HCT116 (cell line): ENCODE data around the gene ACBD3.

Experiments
- CEBPB ChIP-seq: IDR thresholded peaks from 2 replicates; pipeline ENCODE4 v1.6.1; 2012; ENCODE audit warnings: low read depth
- EGR1 ChIP-seq: IDR thresholded peaks from 2 replicates; pipeline ENCODE4 v1.6.1; 2012; ENCODE audit warnings: low read depth
- EZH2 ChIP-seq: fragments of 200-600 bp; sonication (generic); IDR thresholded peaks from 2 replicates; pipeline ENCODE4 v1.6.1; 2017; ENCODE audit warnings: antibody characterized with exemption, mixed run types
- EZH2phosphoT487 ChIP-seq: fragments of 200-600 bp; IDR thresholded peaks from 2 replicates; pipeline ENCODE4 v1.6.1; 2018; ENCODE audit warnings: antibody characterized with exemption, borderline replicate concordance
- JUND ChIP-seq: IDR thresholded peaks from 2 replicates; pipeline ENCODE4 v1.6.1; 2012
- POLR2A ChIP-seq: IDR thresholded peaks from 2 replicates; pipeline ENCODE4 v1.7.0; 2011; ENCODE audit warnings: borderline replicate concordance; ENCODE audit not compliant: insufficient read depth, insufficient read length; ENCODE audit errors: extremely low read depth
- POLR2AphosphoS5 ChIP-seq: IDR thresholded peaks from 2 replicates; pipeline ENCODE4 v1.6.1; 2011; ENCODE audit warnings: mild to moderate bottlenecking, low read depth, low read length, moderate library complexity
- RAD21 ChIP-seq: IDR thresholded peaks from 2 replicates; pipeline ENCODE4 v1.6.1; 2012; ENCODE audit warnings: low read depth, mild to moderate bottlenecking
- SIN3A ChIP-seq: IDR thresholded peaks from 2 replicates; pipeline ENCODE4 v1.6.1; 2012; ENCODE audit warnings: low read depth
- YY1 ChIP-seq: IDR thresholded peaks from 2 replicates; pipeline ENCODE4 v1.6.1; 2011; ENCODE audit warnings: low read length, low read depth, moderate library complexity, mild to moderate bottlenecking; ENCODE audit not compliant: insufficient replicate concordance; ENCODE audit errors: extremely low read depth
- TF ChIP-seq, protein P1 (sequence below), 3 experiments: fragments of 200-600 bp in 1 of 3; sonication (generic) in 1 of 3; IDR thresholded peaks in 2 of 3; conservative IDR thresholded peaks in 1 of 3; 2 replicates each; pipeline ENCODE4 v1.5.1; 2012 to 2017; ENCODE audit warnings: low read depth in 2 of 3, low read length in 2 of 3, antibody characterized with exemption in 1 of 3, borderline replicate concordance in 1 of 3, control low read depth in 1 of 3, mild to moderate bottlenecking in 1 of 3, mixed read lengths in 1 of 3, mixed run types in 1 of 3, moderate library complexity in 1 of 3; ENCODE audit not compliant: insufficient read depth in 1 of 3
- TF ChIP-seq, protein P2 (sequence below): IDR thresholded peaks from 2 replicates; pipeline ENCODE4 v1.6.1; 2011; ENCODE audit warnings: mild to moderate bottlenecking, low read length, moderate library complexity; ENCODE audit not compliant: insufficient replicate concordance; ENCODE audit errors: extremely low read depth
- TF ChIP-seq, protein P3 (sequence below): IDR thresholded peaks from 2 replicates; pipeline ENCODE4 v1.6.1; 2012; ENCODE audit warnings: low read depth

DNA sequence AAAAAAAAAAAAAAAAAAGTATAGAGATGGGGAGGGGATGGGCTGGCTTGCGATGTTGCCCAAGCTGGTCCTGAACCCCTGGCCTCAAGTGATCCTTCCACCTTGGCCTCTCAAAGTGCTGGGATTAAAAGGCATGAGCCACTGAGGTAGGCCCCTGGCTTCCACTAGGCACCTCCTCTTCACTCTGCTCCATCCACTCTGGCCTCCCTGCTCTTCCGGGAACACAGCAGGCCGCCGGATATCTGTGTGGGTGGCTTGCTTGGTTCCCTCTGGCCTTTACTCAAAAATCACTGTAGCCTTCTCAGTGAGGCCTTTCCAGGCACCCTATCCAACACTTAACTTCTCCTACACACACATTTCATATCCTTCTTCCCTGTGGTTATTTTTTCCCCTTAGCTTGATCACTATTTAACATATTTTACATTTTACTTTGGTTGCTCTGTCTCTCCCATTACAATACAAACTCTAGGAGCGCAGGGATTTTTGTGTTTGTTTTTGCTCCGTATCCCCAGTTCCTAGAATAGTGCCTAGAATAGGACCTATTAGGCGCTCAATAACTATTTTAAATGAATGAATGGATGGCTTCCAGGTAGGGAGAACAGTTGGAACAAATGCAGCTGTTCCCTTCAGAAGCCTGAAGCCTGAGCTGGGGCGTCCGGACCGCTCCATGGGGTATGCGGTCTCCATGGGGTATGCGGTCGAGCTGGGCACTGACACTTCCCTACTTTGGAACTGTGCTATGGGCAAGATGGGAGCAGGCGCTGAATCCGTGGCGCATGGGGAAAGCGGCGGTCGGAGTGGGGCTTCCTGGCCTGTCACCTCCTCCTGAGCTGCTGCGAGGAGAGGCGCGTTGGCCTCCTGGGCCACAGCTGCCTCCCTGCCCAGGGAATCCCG is 77.4 kb downstream of the ACBD3 start:
- TF ChIP-seq, protein P1, sequence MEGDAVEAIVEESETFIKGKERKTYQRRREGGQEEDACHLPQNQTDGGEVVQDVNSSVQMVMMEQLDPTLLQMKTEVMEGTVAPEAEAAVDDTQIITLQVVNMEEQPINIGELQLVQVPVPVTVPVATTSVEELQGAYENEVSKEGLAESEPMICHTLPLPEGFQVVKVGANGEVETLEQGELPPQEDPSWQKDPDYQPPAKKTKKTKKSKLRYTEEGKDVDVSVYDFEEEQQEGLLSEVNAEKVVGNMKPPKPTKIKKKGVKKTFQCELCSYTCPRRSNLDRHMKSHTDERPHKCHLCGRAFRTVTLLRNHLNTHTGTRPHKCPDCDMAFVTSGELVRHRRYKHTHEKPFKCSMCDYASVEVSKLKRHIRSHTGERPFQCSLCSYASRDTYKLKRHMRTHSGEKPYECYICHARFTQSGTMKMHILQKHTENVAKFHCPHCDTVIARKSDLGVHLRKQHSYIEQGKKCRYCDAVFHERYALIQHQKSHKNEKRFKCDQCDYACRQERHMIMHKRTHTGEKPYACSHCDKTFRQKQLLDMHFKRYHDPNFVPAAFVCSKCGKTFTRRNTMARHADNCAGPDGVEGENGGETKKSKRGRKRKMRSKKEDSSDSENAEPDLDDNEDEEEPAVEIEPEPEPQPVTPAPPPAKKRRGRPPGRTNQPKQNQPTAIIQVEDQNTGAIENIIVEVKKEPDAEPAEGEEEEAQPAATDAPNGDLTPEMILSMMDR (IDR thresholded peaks at IDR 0.05 in 2 of 3, conservative IDR thresholded peaks at IDR 0.05 in 1 of 3; ENCODE audit: borderline replicate concordance in 1 of 3, insufficient read depth in 1 of 3, low read depth in 2 of 3, low read length in 2 of 3), result no peak
- TF ChIP-seq RAD21 (no peak), EZH2phosphoT487 (no peak), SIN3A (no peak), JUND (no peak), POLR2A (no peak), EZH2 (no peak), EGR1 (no peak), POLR2AphosphoS5 (no peak), CEBPB (no peak), YY1 (no peak)
- TF ChIP-seq, protein P2, sequence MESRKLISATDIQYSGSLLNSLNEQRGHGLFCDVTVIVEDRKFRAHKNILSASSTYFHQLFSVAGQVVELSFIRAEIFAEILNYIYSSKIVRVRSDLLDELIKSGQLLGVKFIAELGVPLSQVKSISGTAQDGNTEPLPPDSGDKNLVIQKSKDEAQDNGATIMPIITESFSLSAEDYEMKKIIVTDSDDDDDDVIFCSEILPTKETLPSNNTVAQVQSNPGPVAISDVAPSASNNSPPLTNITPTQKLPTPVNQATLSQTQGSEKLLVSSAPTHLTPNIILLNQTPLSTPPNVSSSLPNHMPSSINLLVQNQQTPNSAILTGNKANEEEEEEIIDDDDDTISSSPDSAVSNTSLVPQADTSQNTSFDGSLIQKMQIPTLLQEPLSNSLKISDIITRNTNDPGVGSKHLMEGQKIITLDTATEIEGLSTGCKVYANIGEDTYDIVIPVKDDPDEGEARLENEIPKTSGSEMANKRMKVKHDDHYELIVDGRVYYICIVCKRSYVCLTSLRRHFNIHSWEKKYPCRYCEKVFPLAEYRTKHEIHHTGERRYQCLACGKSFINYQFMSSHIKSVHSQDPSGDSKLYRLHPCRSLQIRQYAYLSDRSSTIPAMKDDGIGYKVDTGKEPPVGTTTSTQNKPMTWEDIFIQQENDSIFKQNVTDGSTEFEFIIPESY, result no peak
- TF ChIP-seq, protein P3, sequence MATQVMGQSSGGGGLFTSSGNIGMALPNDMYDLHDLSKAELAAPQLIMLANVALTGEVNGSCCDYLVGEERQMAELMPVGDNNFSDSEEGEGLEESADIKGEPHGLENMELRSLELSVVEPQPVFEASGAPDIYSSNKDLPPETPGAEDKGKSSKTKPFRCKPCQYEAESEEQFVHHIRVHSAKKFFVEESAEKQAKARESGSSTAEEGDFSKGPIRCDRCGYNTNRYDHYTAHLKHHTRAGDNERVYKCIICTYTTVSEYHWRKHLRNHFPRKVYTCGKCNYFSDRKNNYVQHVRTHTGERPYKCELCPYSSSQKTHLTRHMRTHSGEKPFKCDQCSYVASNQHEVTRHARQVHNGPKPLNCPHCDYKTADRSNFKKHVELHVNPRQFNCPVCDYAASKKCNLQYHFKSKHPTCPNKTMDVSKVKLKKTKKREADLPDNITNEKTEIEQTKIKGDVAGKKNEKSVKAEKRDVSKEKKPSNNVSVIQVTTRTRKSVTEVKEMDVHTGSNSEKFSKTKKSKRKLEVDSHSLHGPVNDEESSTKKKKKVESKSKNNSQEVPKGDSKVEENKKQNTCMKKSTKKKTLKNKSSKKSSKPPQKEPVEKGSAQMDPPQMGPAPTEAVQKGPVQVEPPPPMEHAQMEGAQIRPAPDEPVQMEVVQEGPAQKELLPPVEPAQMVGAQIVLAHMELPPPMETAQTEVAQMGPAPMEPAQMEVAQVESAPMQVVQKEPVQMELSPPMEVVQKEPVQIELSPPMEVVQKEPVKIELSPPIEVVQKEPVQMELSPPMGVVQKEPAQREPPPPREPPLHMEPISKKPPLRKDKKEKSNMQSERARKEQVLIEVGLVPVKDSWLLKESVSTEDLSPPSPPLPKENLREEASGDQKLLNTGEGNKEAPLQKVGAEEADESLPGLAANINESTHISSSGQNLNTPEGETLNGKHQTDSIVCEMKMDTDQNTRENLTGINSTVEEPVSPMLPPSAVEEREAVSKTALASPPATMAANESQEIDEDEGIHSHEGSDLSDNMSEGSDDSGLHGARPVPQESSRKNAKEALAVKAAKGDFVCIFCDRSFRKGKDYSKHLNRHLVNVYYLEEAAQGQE, result no peak
